WTC11 (cell line): ENCODE results near the gene DDIT4. TPM values are rescaled to one million over a fixed set of nuclear protein-coding genes. Genes with fewer than 3 reads are reported as not detected.

Experiments used
- ATAC-seq: fragments of 200-7000 bp; cut with Tn5 transposase; 2 replicates; pipeline ENCODE4 v1.10.0; 2021; ENCODE audit warnings: mild to moderate bottlenecking, moderate library complexity
- CTCF ChIA-PET: fragments of 300-600 bp; sonication (Branson Sonifier 250); formaldehyde crosslinking; loops from one replicate; lab custom pipeline; 2021; ENCODE audit warnings: antibody characterized with exemption; lab: Charles Lee
- POLR2A ChIA-PET: fragments of 350-600 bp; sonication (Branson Sonifier 250); formaldehyde crosslinking; loops from one replicate; lab custom pipeline; 2021; ENCODE audit warnings: antibody characterized with exemption; lab: Charles Lee
- DNase-seq: peaks from one replicate; pipeline ENCODE4 v3.0.0; 2021; ENCODE audit warnings: low spot score
- H3K27ac Mint-ChIP-seq: 2 replicates; pipeline ENCODE4 v1.8.0; 2021; ENCODE audit warnings: mixed read lengths
- H3K27me3 Mint-ChIP-seq: 2 replicates; pipeline ENCODE4 v1.8.0; 2021; ENCODE audit warnings: low read depth, mild to moderate bottlenecking, moderate library complexity, mixed read lengths
- H3K36me3 Mint-ChIP-seq: 2 replicates; pipeline ENCODE4 v1.8.0; 2021; ENCODE audit warnings: mixed read lengths
- H3K4me1 Mint-ChIP-seq: 2 replicates; pipeline ENCODE4 v1.8.0; 2022; ENCODE audit warnings: mixed read lengths
- H3K4me3 Mint-ChIP-seq: 2 replicates; pipeline ENCODE4 v1.8.0; 2021; ENCODE audit warnings: mild to moderate bottlenecking, moderate library complexity, mixed read lengths
- H3K9me3 Mint-ChIP-seq: 2 replicates; pipeline ENCODE4 v1.8.0; 2021; ENCODE audit warnings: mixed read lengths
- ELF4 ChIP-seq: sonication (generic); formaldehyde crosslinking; IDR thresholded peaks from 2 replicates; pipeline ENCODE4 v1.8.1; 2022; ENCODE audit warnings: low read depth, mild to moderate bottlenecking, moderate library complexity, missing genetic modification reagents
- EMX1 ChIP-seq: fragments of 250-450 bp; sonication (Bioruptor Pico); IDR thresholded peaks from 2 replicates; pipeline ENCODE4 v1.8.0; 2021; ENCODE audit warnings: mild to moderate bottlenecking
- GABPB1 ChIP-seq: sonication (generic); formaldehyde crosslinking; IDR thresholded peaks from 2 replicates; pipeline ENCODE4 v1.8.1; 2023; ENCODE audit warnings: mild to moderate bottlenecking, missing genetic modification reagents
- GRHL2 ChIP-seq: fragments of 250-450 bp; sonication (Bioruptor Pico); IDR thresholded peaks from 2 replicates; pipeline ENCODE4 v1.8.0; 2022; ENCODE audit warnings: mild to moderate bottlenecking, moderate library complexity; ENCODE audit not compliant: insufficient replicate concordance, severe bottlenecking
- GTF2I ChIP-seq: fragments of 250-450 bp; sonication (Bioruptor Pico); conservative IDR thresholded peaks from 2 replicates; pipeline ENCODE4 v1.4.0; 2021; ENCODE audit warnings: mild to moderate bottlenecking
- IRF2 ChIP-seq: sonication (generic); formaldehyde crosslinking; IDR thresholded peaks from 2 replicates; pipeline ENCODE4 v1.8.0; 2022; ENCODE audit warnings: low read depth, missing genetic modification reagents, borderline replicate concordance
- NR1H2 ChIP-seq: sonication (generic); formaldehyde crosslinking; IDR thresholded peaks from 2 replicates; pipeline ENCODE4 v1.9.0; 2021; ENCODE audit warnings: mild to moderate bottlenecking, moderate library complexity, missing genetic modification reagents
- PRDM15 ChIP-seq: sonication (generic); formaldehyde crosslinking; IDR thresholded peaks from 2 replicates; pipeline ENCODE4 v1.8.0; 2022; ENCODE audit warnings: missing genetic modification reagents
- SMAD4 ChIP-seq: sonication (generic); formaldehyde crosslinking; IDR thresholded peaks from 2 replicates; pipeline ENCODE4 v1.8.0; 2022; ENCODE audit warnings: mild to moderate bottlenecking, missing genetic modification reagents
- SOX15 ChIP-seq: fragments of 250-450 bp; sonication (Bioruptor Pico); IDR thresholded peaks from 2 replicates; pipeline ENCODE4 v1.9.0; 2021; ENCODE audit warnings: mild to moderate bottlenecking
- TCF7 ChIP-seq: sonication (generic); formaldehyde crosslinking; IDR thresholded peaks from 2 replicates; pipeline ENCODE4 v1.8.0; 2022; ENCODE audit warnings: mild to moderate bottlenecking, low read depth, missing genetic modification reagents, moderate library complexity
- TEAD1 ChIP-seq: sonication (generic); formaldehyde crosslinking; IDR thresholded peaks from 2 replicates; pipeline ENCODE4 v1.8.0; 2022; ENCODE audit warnings: mild to moderate bottlenecking, missing genetic modification reagents
- TEAD4 ChIP-seq: sonication (generic); formaldehyde crosslinking; IDR thresholded peaks from 2 replicates; pipeline ENCODE4 v1.8.0; 2022; ENCODE audit warnings: mild to moderate bottlenecking, missing genetic modification reagents
- ZNF219 ChIP-seq: sonication (generic); formaldehyde crosslinking; IDR thresholded peaks from 2 replicates; pipeline ENCODE4 v1.8.0; 2023; ENCODE audit warnings: missing genetic modification reagents, mild to moderate bottlenecking, borderline replicate concordance
- ZNF263 ChIP-seq: sonication (generic); formaldehyde crosslinking; IDR thresholded peaks from 2 replicates; pipeline ENCODE4 v1.8.1; 2022; ENCODE audit warnings: low read depth, mild to moderate bottlenecking, moderate library complexity, missing genetic modification reagents
- ZNF317 ChIP-seq: sonication (generic); formaldehyde crosslinking; IDR thresholded peaks from 2 replicates; pipeline ENCODE4 v1.8.1; 2023; ENCODE audit warnings: low read depth, mild to moderate bottlenecking, moderate library complexity, missing genetic modification reagents, borderline replicate concordance
- total RNA-seq: library from RNA; stranded (reverse); gene quantifications from 3 replicates; pipeline ENCODE4 v1.2.3, GENCODE V29; 2021
- TF ChIP-seq, protein P1 (sequence below): sonication (generic); formaldehyde crosslinking; IDR thresholded peaks from 2 replicates; pipeline ENCODE4 v1.8.0; 2022; ENCODE audit warnings: mild to moderate bottlenecking, missing genetic modification reagents
- TF ChIP-seq, protein P2 (sequence below): fragments of 250-450 bp; sonication (Bioruptor Pico); IDR thresholded peaks from 2 replicates; pipeline ENCODE4 v2.1.2; 2022; ENCODE audit warnings: mild to moderate bottlenecking, moderate library complexity
- TF ChIP-seq, protein P3 (sequence below): sonication (generic); formaldehyde crosslinking; IDR thresholded peaks from 2 replicates; pipeline ENCODE4 v1.8.1; 2023; ENCODE audit warnings: mild to moderate bottlenecking, missing genetic modification reagents, moderate library complexity

The DDIT4 gene
- total RNA-seq, 1 experiment from 2014 or later, result 118 TPM

DNA sequence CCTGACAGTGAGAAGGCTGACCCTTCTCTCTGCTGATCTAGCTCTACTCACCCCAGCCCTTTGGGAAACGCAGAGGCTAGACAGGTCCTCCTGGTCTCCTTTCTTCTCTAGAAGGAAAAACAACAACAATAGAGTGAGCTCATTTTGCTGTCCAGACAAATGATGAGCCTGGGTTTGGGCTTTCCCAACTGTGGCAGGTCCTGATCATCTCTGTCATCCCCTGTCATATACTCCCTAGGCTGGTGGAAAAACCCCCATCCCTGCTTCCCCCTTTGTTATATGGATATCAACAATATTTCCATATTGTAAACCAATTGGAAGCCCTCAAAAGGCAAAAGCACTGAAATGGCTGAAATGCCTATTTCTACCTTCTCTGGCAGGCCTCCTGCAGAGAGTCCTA is 9.2 kb upstream of the DDIT4 start (continued):
- TF ChIP-seq TEAD4 (CRISPR knock-in tag) (no peak), SOX15 (CRISPR knock-in tag) (no peak)

DNA sequence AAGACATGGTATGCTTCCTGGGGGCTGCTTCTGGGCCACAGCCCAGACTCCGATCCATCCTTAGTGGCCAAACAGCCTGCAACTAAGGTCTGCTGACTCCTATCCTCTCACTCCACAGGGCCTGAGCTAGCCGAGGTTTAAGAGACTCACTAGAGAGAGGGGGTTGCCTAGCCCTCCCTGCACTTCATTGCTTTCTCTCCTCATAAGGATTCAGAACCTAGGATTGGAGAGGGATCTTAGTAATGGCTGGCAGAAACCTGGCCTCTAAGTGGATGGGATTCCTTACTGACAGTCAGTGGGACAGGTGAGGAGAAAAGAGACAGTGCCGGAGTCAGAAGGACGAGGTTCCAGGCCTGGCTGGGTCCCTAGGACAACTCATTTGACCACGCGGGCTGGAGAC is 8.2 kb upstream of the DDIT4 start:
- CTCF ChIA-PET, result interaction anchor here (0.9 kb wide), 1 partner anchor 10 kb away, joined by 6 read pairs; no protein-coding TSS in a partner anchor
- no peak overlapping the region for H3K27ac Mint-ChIP-seq
- no peak for TF ChIP-seq GABPB1 (CRISPR knock-in tag)
- peak; percentile 58 for TF ChIP-seq PRDM15 (CRISPR knock-in tag)
- no peak for TF ChIP-seq TEAD1 (CRISPR knock-in tag)
- POLR2A ChIA-PET, result interaction anchor here (1.1 to 3.0 kb wide), 4 partner anchors 9 to 60 kb away, joined by 3 to 29 read pairs (median 6); partner anchors contain the start of genes ANAPC16, ASCC1 and DDIT4
- DNase-seq, result no peak
- no peak overlapping the region for H3K4me3 Mint-ChIP-seq
- peaks cover 52% of the 10 kb centered on the region for H3K4me1 Mint-ChIP-seq
- no peaks in the 10 kb centered on the region for H3K27me3 Mint-ChIP-seq
- H3K36me3 Mint-ChIP-seq, result no peaks in the 10 kb centered on the region
- peak; percentile 2; the same call in 1 of the 2 replicates for ATAC-seq
- H3K9me3 Mint-ChIP-seq, result no peaks in the 10 kb centered on the region

GRCh38 chr10:72265990-72266865 is 7.5 kb upstream of the DDIT4 start:
- DNase-seq (no peak), ATAC-seq (no peak)
- no peak overlapping the region for H3K4me3 Mint-ChIP-seq
- H3K36me3 Mint-ChIP-seq, result no peaks in the 10 kb centered on the region
- H3K9me3 Mint-ChIP-seq, result no peaks in the 10 kb centered on the region
- H3K4me1 Mint-ChIP-seq, result peaks cover 55% of the 10 kb centered on the region
- no peak overlapping the region for H3K27ac Mint-ChIP-seq
- TF ChIP-seq ZNF219 (CRISPR knock-in tag) (no peak), ZNF317 (no peak), TCF7 (CRISPR knock-in tag) (no peak), GTF2I (CRISPR knock-in tag) (0 out of 2 replicates have a peak, but pooled peaks have one; percentile 6)
- H3K27me3 Mint-ChIP-seq, result no peaks in the 10 kb centered on the region
- POLR2A ChIA-PET, result interaction anchor here (0.7 to 3.0 kb wide), 3 partner anchors 8 to 592 kb away, joined by 3 to 29 read pairs (median 6); partner anchors contain the start of gene DDIT4
- CTCF ChIA-PET, result interaction anchor here (0.9 to 1.0 kb wide), 2 partner anchors 9 to 44 kb away, joined by 5 to 6 read pairs; no protein-coding TSS in a partner anchor

DNA sequence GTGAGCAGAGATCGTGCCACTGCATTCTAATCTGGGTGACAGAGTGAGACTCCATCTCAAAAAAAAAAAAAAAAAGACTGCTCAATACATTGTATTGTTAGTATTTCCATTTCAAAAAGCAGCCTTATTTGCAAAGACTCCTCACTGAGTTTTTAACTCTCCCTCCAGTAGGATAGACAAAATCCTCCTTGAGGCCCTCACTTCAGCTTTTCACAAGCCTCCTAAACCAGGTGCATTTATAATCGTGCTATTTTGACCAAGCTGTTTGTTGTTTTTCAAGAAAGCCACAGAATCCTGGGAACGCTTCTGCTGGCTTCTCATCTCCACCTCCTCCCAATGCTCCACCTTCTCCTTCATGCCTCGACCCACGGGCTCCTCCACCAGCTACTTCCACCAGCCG is 6.3 kb upstream of the DDIT4 start:
- peak overlapping the region; percentile 92 for H3K27ac Mint-ChIP-seq
- ATAC-seq (peak; percentile 32), DNase-seq (no peak)
- ChIA-PET CTCF (interaction anchor here (1.0 kb wide), 1 partner anchor 45 kb away, joined by 5 read pairs; no protein-coding TSS in a partner anchor), POLR2A (interaction anchor here (0.6 to 1.3 kb wide), 5 partner anchors 9 to 591 kb away, joined by 3 to 4 read pairs (median 3); no protein-coding TSS in a partner anchor)
- H3K9me3 Mint-ChIP-seq, result no peaks in the 10 kb centered on the region
- no peaks in the 10 kb centered on the region for H3K36me3 Mint-ChIP-seq
- no peak for TF ChIP-seq ZNF263 (CRISPR knock-in tag)
- TF ChIP-seq, protein P1, sequence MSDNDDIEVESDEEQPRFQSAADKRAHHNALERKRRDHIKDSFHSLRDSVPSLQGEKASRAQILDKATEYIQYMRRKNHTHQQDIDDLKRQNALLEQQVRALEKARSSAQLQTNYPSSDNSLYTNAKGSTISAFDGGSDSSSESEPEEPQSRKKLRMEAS (CRISPR knock-in tag), result no peak
- no peak for TF ChIP-seq EMX1 (CRISPR knock-in tag)
- TF ChIP-seq ELF4 (CRISPR knock-in tag), result no peak
- no peak for TF ChIP-seq IRF2
- TF ChIP-seq GABPB1 (CRISPR knock-in tag), result no peak
- TF ChIP-seq, protein P2, sequence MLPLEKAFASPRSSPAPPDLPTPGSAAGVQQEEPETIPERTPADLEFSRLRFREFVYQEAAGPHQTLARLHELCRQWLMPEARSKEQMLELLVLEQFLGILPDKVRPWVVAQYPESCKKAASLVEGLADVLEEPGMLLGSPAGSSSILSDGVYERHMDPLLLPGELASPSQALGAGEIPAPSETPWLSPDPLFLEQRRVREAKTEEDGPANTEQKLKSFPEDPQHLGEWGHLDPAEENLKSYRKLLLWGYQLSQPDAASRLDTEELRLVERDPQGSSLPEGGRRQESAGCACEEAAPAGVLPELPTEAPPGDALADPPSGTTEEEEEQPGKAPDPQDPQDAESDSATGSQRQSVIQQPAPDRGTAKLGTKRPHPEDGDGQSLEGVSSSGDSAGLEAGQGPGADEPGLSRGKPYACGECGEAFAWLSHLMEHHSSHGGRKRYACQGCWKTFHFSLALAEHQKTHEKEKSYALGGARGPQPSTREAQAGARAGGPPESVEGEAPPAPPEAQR (CRISPR knock-in tag), result no peak
- TF ChIP-seq GRHL2 (CRISPR knock-in tag), result no peak
- no peak for TF ChIP-seq SMAD4
- TF ChIP-seq, protein P3, sequence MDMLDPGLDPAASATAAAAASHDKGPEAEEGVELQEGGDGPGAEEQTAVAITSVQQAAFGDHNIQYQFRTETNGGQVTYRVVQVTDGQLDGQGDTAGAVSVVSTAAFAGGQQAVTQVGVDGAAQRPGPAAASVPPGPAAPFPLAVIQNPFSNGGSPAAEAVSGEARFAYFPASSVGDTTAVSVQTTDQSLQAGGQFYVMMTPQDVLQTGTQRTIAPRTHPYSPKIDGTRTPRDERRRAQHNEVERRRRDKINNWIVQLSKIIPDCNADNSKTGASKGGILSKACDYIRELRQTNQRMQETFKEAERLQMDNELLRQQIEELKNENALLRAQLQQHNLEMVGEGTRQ (CRISPR knock-in tag), result no peak
- TF ChIP-seq NR1H2 (CRISPR knock-in tag), result no peak
- H3K27me3 Mint-ChIP-seq, result no peaks in the 10 kb centered on the region
- peak overlapping the region; percentile 33 for H3K4me3 Mint-ChIP-seq
- peaks cover 53% of the 10 kb centered on the region for H3K4me1 Mint-ChIP-seq
